HL-60 (cell line): ENCODE data around the gene ZNF205.

Source experiments
- CTCF ChIP-seq: IDR thresholded peaks from one replicate; pipeline ENCODE4 v1.5.1; 2011; ENCODE audit warnings: low read length, control low read depth, inconsistent platforms; ENCODE audit not compliant: insufficient read depth
- POLR2AphosphoS5 ChIP-seq: IDR thresholded peaks from 2 replicates; pipeline ENCODE4 v1.6.1; 2012; ENCODE audit warnings: low read depth
- REST ChIP-seq: IDR thresholded peaks from 2 replicates; pipeline ENCODE4 v1.6.1; 2012; ENCODE audit warnings: low read depth; ENCODE audit not compliant: insufficient replicate concordance

GRCh38 chr16:3143598-3144320, 31.4 kb downstream of the ZNF205 start:
- TF ChIP-seq CTCF = no peak
- no peak for TF ChIP-seq POLR2AphosphoS5
- no peak for TF ChIP-seq REST
